GM12864 (cell line): ENCODE measurements around the gene ELMO1.

Source experiments
- DNase-seq: peaks from one replicate; pipeline ENCODE4 v3.0.0-alpha.2; 2011; ENCODE audit warnings: low read depth
- H3K4me3 ChIP-seq: 2 replicates; pipeline ENCODE4 v1.5.1; 2011; ENCODE audit warnings: mild to moderate bottlenecking, low read depth, low read length, control low read depth
- TF ChIP-seq, protein P1 (sequence below): IDR thresholded peaks from 2 replicates; pipeline ENCODE4 v1.5.1; 2011; ENCODE audit warnings: low read depth, mild to moderate bottlenecking, moderate library complexity, low read length, control low read depth, inconsistent platforms; ENCODE audit errors: missing control alignments

ELMO1 gene

DNA sequence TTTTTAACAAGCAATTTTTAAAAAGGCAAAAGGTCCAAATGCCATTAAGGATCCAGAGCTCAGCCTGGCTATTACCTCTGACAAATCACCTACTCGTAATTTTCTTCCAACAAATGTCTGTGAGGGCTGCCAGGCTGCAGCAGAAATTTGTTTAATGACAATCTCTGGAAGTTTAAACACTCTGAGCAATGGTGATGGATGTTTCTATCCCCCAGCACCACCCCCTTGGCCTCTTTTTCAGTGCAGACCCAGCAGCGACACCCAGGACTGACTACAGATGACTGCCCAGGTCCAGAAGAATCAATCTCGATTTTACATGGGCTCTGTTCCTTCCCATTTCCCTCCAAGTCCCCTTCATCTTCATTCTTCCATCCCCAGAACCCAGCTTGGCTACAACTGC lies 523.0 kb downstream of the ELMO1 start:
- DNase-seq: no peak
- H3K4me3 ChIP-seq: no peak overlapping the region

DNA sequence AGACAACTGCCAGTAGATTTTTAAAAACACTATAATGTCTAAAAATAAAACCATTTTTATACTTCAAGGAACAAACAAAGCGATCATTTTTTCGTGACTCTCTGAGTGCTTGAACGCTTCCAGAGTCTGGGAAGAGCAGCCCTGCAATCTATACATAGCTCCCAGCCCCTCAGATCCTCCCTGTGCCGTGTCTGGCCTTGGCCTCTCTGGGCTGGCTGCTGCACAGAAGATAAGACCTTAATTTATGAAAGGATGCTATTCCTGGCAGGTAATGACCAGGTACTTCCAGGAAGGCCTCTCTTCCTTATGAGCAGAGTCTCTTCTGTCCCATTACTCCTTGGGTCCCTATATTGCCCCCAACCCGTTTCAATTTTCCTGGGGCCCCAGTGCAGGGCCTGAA lies 523.5 kb downstream of the ELMO1 start:
- TF ChIP-seq, protein P1, sequence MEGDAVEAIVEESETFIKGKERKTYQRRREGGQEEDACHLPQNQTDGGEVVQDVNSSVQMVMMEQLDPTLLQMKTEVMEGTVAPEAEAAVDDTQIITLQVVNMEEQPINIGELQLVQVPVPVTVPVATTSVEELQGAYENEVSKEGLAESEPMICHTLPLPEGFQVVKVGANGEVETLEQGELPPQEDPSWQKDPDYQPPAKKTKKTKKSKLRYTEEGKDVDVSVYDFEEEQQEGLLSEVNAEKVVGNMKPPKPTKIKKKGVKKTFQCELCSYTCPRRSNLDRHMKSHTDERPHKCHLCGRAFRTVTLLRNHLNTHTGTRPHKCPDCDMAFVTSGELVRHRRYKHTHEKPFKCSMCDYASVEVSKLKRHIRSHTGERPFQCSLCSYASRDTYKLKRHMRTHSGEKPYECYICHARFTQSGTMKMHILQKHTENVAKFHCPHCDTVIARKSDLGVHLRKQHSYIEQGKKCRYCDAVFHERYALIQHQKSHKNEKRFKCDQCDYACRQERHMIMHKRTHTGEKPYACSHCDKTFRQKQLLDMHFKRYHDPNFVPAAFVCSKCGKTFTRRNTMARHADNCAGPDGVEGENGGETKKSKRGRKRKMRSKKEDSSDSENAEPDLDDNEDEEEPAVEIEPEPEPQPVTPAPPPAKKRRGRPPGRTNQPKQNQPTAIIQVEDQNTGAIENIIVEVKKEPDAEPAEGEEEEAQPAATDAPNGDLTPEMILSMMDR: no peak
- no peak for DNase-seq
- H3K4me3 ChIP-seq: no peak overlapping the region

More for the DNA sequence above, 523.0 kb downstream of the ELMO1 start:
- TF ChIP-seq, protein P1: no peak

DNA sequence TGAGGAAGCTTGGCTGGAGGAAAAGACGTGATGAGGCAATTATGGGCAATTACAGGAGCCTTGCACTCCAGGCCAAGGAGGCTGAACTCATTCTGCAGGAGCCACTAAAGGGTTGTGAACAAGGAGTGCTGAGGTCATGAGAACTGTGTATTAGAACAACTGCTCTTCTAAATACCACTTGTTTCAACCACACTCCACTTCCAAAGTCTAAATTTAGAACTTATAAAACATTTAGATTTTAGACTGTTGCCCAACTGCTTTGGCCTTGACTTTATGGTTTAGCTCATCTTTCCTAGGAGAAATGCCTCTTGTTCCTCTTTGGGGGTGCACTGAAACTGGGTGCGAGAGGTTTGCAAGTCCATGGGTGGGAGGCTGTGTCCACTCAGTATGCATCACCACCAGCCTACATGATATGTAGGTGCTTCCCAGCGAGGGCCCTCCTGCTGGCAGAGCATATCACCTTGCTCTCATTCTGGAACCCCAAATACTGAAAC lies 524.7 kb downstream of the ELMO1 start:
- no peak overlapping the region for H3K4me3 ChIP-seq
- TF ChIP-seq, protein P1: no peak
- no peak for DNase-seq

DNA sequence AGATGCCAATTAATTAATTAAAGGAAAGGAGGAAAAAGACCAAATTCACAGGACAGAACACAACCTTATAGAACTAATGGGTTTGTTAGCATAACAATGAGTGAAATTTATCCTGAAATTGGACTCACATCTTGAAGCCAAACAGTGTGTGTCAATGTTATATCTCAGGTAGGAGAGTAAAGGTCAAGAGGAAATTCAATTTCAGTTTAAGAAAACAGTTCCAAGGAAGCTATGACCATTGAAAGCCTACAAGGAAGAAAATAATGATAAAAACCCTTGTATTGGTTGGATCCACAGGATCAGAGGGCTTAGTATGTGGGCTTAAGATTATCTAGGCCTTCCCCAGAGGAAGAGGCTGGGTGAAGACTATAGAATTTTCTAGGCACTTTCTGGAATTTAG lies 525.5 kb downstream of the ELMO1 start:
- DNase-seq: no peak
- TF ChIP-seq, protein P1: no peak
- H3K4me3 ChIP-seq: no peak overlapping the region

DNA sequence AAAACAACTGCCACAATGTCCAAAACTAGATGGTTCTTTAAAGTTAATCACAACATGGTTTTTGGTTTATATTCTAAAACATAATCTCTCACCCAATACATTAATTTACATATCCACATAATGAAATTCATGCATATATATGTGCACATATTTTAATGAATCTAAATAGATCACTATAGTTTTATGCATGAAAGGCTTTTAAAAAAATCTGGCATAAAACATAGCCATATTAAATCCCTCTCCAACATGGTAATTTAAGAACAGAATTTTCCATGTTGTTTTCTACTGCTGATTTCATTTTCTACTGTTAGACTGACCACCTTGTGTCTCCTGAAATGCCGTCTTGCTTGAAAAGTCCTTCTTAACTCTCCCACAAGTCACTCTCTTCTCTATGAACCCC lies 528.2 kb downstream of the ELMO1 start:
- TF ChIP-seq, protein P1: no peak
- DNase-seq: no peak
- no peak overlapping the region for H3K4me3 ChIP-seq

DNA sequence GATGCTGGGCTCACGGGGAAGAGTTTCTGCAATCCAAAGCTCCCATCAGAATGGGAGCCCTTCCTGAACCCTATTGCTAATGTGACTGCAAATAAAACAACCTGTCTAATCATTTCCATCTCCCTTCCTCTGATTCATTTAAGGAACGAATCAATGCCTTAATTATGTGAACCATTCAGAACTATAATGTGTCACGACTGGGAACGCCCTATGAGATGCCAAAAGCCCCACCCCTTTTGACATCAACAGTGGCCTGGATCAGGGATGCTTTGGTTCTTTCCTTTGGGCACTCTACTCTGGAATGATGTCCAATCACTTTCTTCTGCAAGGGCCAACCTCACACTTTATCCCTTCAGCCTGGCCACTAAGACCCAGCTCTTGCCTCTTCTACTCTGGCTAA lies 528.9 kb downstream of the ELMO1 start:
- TF ChIP-seq, protein P1: no peak

DNA sequence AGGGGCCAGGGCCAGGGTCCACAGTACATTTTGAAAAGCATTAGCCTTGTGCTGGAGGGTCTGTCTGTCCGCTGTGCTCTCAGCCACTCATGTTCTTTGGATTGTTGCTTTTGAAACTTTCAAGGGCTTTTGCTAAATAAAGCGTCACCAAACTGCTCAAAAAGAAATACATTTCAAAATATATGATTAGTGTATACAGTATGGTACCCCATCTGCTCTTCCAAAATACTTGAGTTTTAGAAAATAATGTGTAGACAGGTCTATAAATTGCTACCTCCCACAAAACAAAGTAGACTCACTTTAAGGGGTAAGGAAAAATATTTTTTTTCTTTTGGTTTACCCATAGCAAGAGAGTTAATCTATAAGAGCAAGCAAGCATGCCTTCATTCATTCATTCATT lies 530.1 kb downstream of the ELMO1 start:
- H3K4me3 ChIP-seq: no peak overlapping the region
- TF ChIP-seq, protein P1: no peak
- DNase-seq: no peak

More for the DNA sequence above, 528.9 kb downstream of the ELMO1 start:
- no peak for DNase-seq
- no peak overlapping the region for H3K4me3 ChIP-seq
